ENCODE results near the gene LRRC17. TPM values are rescaled to one million over a fixed set of nuclear protein-coding genes. Genes with fewer than 3 reads are reported as not detected.
A peak's percentile ranks its signal among the peaks of the same experiment; 100 is the strongest.

Gene LRRC17
- total RNA-seq, 2 experiments from 2014 or later = 0.22 TPM; not detected in 1

DNA sequence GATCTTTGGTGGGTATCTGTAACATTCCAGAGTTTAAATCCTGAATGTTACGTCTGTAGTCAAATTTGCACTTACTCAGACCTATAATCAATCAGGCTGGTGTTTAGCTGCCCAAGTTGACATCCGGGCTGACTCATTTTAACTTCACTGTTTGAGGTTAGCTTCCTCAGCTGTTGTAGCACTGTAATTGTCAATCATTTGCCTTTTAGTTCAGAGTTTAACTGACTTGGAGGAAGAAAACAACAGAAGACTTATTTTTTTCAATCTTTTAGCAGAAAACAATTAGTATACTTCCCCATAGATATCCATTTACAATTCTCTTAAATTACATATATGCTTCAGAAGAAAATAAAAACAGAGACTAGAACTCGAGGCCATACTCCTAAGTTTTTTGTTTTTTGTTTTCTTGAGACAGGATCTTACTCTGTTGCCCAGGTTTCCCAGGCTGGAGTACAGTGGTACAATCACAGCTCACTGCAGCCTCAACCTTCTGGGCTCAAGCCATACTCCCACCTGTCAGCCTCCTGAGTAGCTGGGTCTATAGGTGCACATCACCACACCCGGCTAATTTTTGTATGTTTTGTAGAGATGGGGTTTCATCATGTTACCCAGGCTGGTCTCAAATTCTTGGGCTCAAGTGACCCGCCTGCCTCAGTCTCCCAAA, 38.5 kb upstream of the LRRC17 start:
- POLR2A ChIA-PET = no interaction called here
- no peak overlapping the region for H3K27ac ChIP-seq (ENCODE audit: low read depth in 1 of 2, low read length in 2 of 2)
- no peaks in the 10 kb centered on the region for H3K36me3 Mint-ChIP-seq (ENCODE audit: low read depth)
- ATAC-seq (ENCODE audit: poor library complexity) (no peak), DNase-seq (peak in 3 of 14 experiments; percentile 15 to 23 (median 16))
- peaks cover 4% of the 10 kb centered on the region for H3K4me1 Mint-ChIP-seq (ENCODE audit: low read depth)
- H3K27me3 Mint-ChIP-seq = no peaks in the 10 kb centered on the region
- H3K36me3 ChIP-seq (ENCODE audit: insufficient read depth, low read length) = no peaks in the 10 kb centered on the region
- H3K4me3 Mint-ChIP-seq = no peak overlapping the region
- CTCF ChIA-PET = no interaction called here
- TF ChIP-seq, protein P1, sequence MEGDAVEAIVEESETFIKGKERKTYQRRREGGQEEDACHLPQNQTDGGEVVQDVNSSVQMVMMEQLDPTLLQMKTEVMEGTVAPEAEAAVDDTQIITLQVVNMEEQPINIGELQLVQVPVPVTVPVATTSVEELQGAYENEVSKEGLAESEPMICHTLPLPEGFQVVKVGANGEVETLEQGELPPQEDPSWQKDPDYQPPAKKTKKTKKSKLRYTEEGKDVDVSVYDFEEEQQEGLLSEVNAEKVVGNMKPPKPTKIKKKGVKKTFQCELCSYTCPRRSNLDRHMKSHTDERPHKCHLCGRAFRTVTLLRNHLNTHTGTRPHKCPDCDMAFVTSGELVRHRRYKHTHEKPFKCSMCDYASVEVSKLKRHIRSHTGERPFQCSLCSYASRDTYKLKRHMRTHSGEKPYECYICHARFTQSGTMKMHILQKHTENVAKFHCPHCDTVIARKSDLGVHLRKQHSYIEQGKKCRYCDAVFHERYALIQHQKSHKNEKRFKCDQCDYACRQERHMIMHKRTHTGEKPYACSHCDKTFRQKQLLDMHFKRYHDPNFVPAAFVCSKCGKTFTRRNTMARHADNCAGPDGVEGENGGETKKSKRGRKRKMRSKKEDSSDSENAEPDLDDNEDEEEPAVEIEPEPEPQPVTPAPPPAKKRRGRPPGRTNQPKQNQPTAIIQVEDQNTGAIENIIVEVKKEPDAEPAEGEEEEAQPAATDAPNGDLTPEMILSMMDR (IDR thresholded peaks at IDR 0.05) = no peak
- no peak overlapping the region for H3K27ac Mint-ChIP-seq
- H3K4me1 ChIP-seq (ENCODE audit: insufficient read depth, low read length) = no peaks in the 10 kb centered on the region
- H3K27me3 ChIP-seq (ENCODE audit: control insufficient read depth in 1 of 2, insufficient read depth in 2 of 2, low read length in 2 of 2) = no peaks in the 10 kb centered on the region
- intact Hi-C loops (cut with DNase I, micrococcal nuclease) = no loop called here
- H3K4me3 ChIP-seq (ENCODE audit: low read length) = no peak overlapping the region
- H3K9me3 Mint-ChIP-seq = no peaks in the 10 kb centered on the region
- H3K9me3 ChIP-seq (ENCODE audit: control insufficient read depth in 1 of 2, insufficient read depth in 1 of 2, low read length in 2 of 2) = no peaks in the 10 kb centered on the region

DNA sequence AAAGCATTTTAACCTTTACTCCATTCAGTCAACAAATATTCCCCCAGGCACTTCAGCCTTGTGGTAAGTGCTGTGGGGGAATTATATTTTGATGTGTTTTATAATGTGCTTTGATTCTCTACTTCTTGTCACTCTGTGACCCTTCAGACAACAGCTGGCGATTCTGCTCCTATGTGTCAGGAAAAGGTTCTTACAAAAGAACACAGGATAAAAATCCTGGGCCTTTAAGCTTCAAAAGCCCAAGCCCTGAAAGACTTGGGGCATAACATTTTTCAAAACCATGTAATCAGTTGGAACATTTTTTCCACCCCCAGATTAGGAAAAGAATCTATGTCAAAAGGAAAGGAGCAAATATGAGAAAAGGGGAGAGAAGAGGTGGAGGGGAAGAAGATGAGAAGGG, 37.8 kb upstream of the LRRC17 start:
- no peak overlapping the region for H3K27ac Mint-ChIP-seq
- CTCF ChIA-PET = no interaction called here

DNA sequence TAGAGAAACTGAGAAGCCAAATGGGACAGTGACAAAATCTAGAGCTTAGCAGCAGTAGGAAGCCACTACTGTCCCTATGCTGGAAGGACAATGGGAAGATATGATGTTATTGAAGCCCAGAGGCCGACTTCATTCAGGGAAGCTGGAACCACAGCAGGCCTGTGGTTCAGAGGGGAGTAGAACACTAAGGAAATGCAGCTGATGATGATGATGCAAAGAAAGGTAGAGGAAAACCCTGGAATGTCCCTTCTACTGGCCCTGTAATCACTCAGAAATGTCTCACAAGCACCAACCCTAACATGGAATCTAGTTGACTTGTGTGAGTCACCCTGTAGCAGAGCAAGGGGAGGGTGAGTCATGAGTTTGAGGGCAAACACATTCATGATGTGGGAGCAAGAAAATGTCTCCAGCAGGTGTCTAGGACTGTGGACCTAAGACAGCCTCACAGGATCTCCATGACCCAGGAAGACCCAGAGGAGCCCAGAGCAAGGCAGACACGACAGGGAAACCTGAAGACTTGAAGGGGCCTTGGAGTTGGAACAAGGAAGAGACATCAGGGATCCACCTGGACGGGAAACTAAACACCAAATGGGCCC, 37.0 kb upstream of the LRRC17 start:
- H3K27me3 Mint-ChIP-seq = no peaks in the 10 kb centered on the region
- DNase-seq (peak in 3 of 14 experiments; percentile 2 to 46 (median 15)), ATAC-seq (ENCODE audit: poor library complexity) (no peak)
- no peaks in the 10 kb centered on the region for H3K36me3 ChIP-seq (ENCODE audit: insufficient read depth, low read length)
- H3K27me3 ChIP-seq (ENCODE audit: control insufficient read depth in 1 of 2, insufficient read depth in 2 of 2, low read length in 2 of 2) = no peaks in the 10 kb centered on the region
- H3K4me3 Mint-ChIP-seq = no peak overlapping the region
- H3K9me3 Mint-ChIP-seq = no peaks in the 10 kb centered on the region
- no peak overlapping the region for H3K4me3 ChIP-seq (ENCODE audit: low read length)
- ChIA-PET POLR2A (no interaction called here), CTCF (no interaction called here)
- peaks cover 4% of the 10 kb centered on the region for H3K4me1 Mint-ChIP-seq (ENCODE audit: low read depth)
- no peaks in the 10 kb centered on the region for H3K36me3 Mint-ChIP-seq (ENCODE audit: low read depth)
- no peaks in the 10 kb centered on the region for H3K9me3 ChIP-seq (ENCODE audit: control insufficient read depth in 1 of 2, insufficient read depth in 1 of 2, low read length in 2 of 2)
- no peak overlapping the region for H3K27ac ChIP-seq (ENCODE audit: low read depth in 1 of 2, low read length in 2 of 2)
- H3K4me1 ChIP-seq (ENCODE audit: insufficient read depth, low read length) = no peaks in the 10 kb centered on the region
- intact Hi-C loops (cut with DNase I, micrococcal nuclease) = no loop called here
- TF ChIP-seq, protein P1 (IDR thresholded peaks at IDR 0.05) = no peak
- no peak overlapping the region for H3K27ac Mint-ChIP-seq

More for the DNA sequence above, 37.8 kb upstream of the LRRC17 start:
- Histone ChIP-seq H3K9me3 (ENCODE audit: control insufficient read depth in 1 of 2, insufficient read depth in 1 of 2, low read length in 2 of 2) (no peaks in the 10 kb centered on the region), H3K27ac (ENCODE audit: low read depth in 1 of 2, low read length in 2 of 2) (no peak overlapping the region), H3K4me1 (ENCODE audit: insufficient read depth, low read length) (no peaks in the 10 kb centered on the region), H3K27me3 (ENCODE audit: control insufficient read depth in 1 of 2, insufficient read depth in 2 of 2, low read length in 2 of 2) (no peaks in the 10 kb centered on the region), H3K36me3 (ENCODE audit: insufficient read depth, low read length) (no peaks in the 10 kb centered on the region), H3K4me3 (ENCODE audit: low read length) (no peak overlapping the region)
- Mint-ChIP-seq H3K4me1 (ENCODE audit: low read depth) (peaks cover 4% of the 10 kb centered on the region), H3K4me3 (no peak overlapping the region), H3K27me3 (no peaks in the 10 kb centered on the region), H3K9me3 (no peaks in the 10 kb centered on the region), H3K36me3 (ENCODE audit: low read depth) (no peaks in the 10 kb centered on the region)
- intact Hi-C loops (cut with DNase I, micrococcal nuclease) = no loop called here
- no peak for ATAC-seq (ENCODE audit: poor library complexity)
- TF ChIP-seq, protein P1 (IDR thresholded peaks at IDR 0.05) = no peak
- no peak for DNase-seq
- POLR2A ChIA-PET = interaction anchor here (0.5 kb wide), 1 partner anchor 208 kb away, joined by 3 read pairs; no protein-coding TSS in a partner anchor
